WTC11 (cell line): ENCODE measurements around the gene ZNF205. TPM values are rescaled to one million over a fixed set of nuclear protein-coding genes. Genes with fewer than 3 reads are reported as not detected.

ENCODE experiments used
- ATAC-seq: fragments of 200-7000 bp; cut with Tn5 transposase; 2 replicates; pipeline ENCODE4 v1.10.0; 2021; ENCODE audit warnings: mild to moderate bottlenecking, moderate library complexity
- CTCF ChIA-PET: fragments of 300-600 bp; sonication (Branson Sonifier 250); formaldehyde crosslinking; loops from one replicate; lab custom pipeline; 2021; ENCODE audit warnings: antibody characterized with exemption; lab: Charles Lee
- POLR2A ChIA-PET: fragments of 350-600 bp; sonication (Branson Sonifier 250); formaldehyde crosslinking; loops from one replicate; lab custom pipeline; 2021; ENCODE audit warnings: antibody characterized with exemption; lab: Charles Lee
- DNase-seq: peaks from one replicate; pipeline ENCODE4 v3.0.0; 2021; ENCODE audit warnings: low spot score
- H3K27ac Mint-ChIP-seq: 2 replicates; pipeline ENCODE4 v1.8.0; 2021; ENCODE audit warnings: mixed read lengths
- H3K27me3 Mint-ChIP-seq: 2 replicates; pipeline ENCODE4 v1.8.0; 2021; ENCODE audit warnings: low read depth, mild to moderate bottlenecking, moderate library complexity, mixed read lengths
- H3K36me3 Mint-ChIP-seq: 2 replicates; pipeline ENCODE4 v1.8.0; 2021; ENCODE audit warnings: mixed read lengths
- H3K4me1 Mint-ChIP-seq: 2 replicates; pipeline ENCODE4 v1.8.0; 2022; ENCODE audit warnings: mixed read lengths
- H3K4me3 Mint-ChIP-seq: 2 replicates; pipeline ENCODE4 v1.8.0; 2021; ENCODE audit warnings: mild to moderate bottlenecking, moderate library complexity, mixed read lengths
- H3K9me3 Mint-ChIP-seq: 2 replicates; pipeline ENCODE4 v1.8.0; 2021; ENCODE audit warnings: mixed read lengths
- AR ChIP-seq: fragments of 250-450 bp; sonication (Bioruptor Pico); IDR thresholded peaks from 2 replicates; pipeline ENCODE4 v1.9.0; 2021; ENCODE audit warnings: mild to moderate bottlenecking
- ATF3 ChIP-seq: sonication (generic); formaldehyde crosslinking; conservative IDR thresholded peaks from 2 replicates; pipeline ENCODE4 v1.8.1; 2022; ENCODE audit warnings: mild to moderate bottlenecking, missing genetic modification reagents
- CTCF ChIP-seq: fragments of 200-600 bp; IDR thresholded peaks from 2 replicates; pipeline ENCODE4 v1.8.0; 2022; ENCODE audit warnings: antibody characterized with exemption
- ESRRA ChIP-seq: sonication (generic); formaldehyde crosslinking; IDR thresholded peaks from 2 replicates; pipeline ENCODE4 v1.8.1; 2022; ENCODE audit warnings: mild to moderate bottlenecking, missing genetic modification reagents, borderline replicate concordance
- ETV6 ChIP-seq: sonication (generic); formaldehyde crosslinking; IDR thresholded peaks from 2 replicates; pipeline ENCODE4 v1.8.1; 2022; ENCODE audit warnings: mild to moderate bottlenecking, missing genetic modification reagents
- GABPB1 ChIP-seq: sonication (generic); formaldehyde crosslinking; IDR thresholded peaks from 2 replicates; pipeline ENCODE4 v1.8.1; 2023; ENCODE audit warnings: mild to moderate bottlenecking, missing genetic modification reagents
- GRHL2 ChIP-seq: fragments of 250-450 bp; sonication (Bioruptor Pico); IDR thresholded peaks from 2 replicates; pipeline ENCODE4 v1.8.0; 2022; ENCODE audit warnings: mild to moderate bottlenecking, moderate library complexity; ENCODE audit not compliant: insufficient replicate concordance, severe bottlenecking
- IRF1 ChIP-seq: sonication (generic); formaldehyde crosslinking; IDR thresholded peaks from 2 replicates; pipeline ENCODE4 v1.8.0; 2023; ENCODE audit warnings: missing genetic modification reagents
- JUN ChIP-seq: sonication (generic); formaldehyde crosslinking; IDR thresholded peaks from 2 replicates; pipeline ENCODE4 v1.8.0; 2023; ENCODE audit warnings: mild to moderate bottlenecking, missing genetic modification reagents
- NFYB ChIP-seq: sonication (generic); formaldehyde crosslinking; conservative IDR thresholded peaks from 2 replicates; pipeline ENCODE4 v1.8.0; 2022; ENCODE audit warnings: low read depth, missing genetic modification reagents
- NR1H2 ChIP-seq: sonication (generic); formaldehyde crosslinking; IDR thresholded peaks from 2 replicates; pipeline ENCODE4 v1.9.0; 2021; ENCODE audit warnings: mild to moderate bottlenecking, moderate library complexity, missing genetic modification reagents
- USF1 ChIP-seq: sonication (generic); formaldehyde crosslinking; IDR thresholded peaks from 2 replicates; pipeline ENCODE4 v1.8.0; 2022; ENCODE audit warnings: mild to moderate bottlenecking, missing genetic modification reagents
- ZBTB21 ChIP-seq: sonication (generic); formaldehyde crosslinking; IDR thresholded peaks from 2 replicates; pipeline ENCODE4 v1.8.1; 2023; ENCODE audit warnings: mild to moderate bottlenecking, missing genetic modification reagents, borderline replicate concordance
- ZNF219 ChIP-seq: sonication (generic); formaldehyde crosslinking; IDR thresholded peaks from 2 replicates; pipeline ENCODE4 v1.8.0; 2023; ENCODE audit warnings: missing genetic modification reagents, mild to moderate bottlenecking, borderline replicate concordance
- ZNF416 ChIP-seq: fragments of 250-450 bp; sonication (Bioruptor Pico); IDR thresholded peaks from 2 replicates; pipeline ENCODE4 v1.9.0; 2021; ENCODE audit warnings: mild to moderate bottlenecking, inconsistent platforms
- ZNF423 ChIP-seq: fragments of 250-450 bp; sonication (Bioruptor Pico); IDR thresholded peaks from 2 replicates; pipeline ENCODE4 v2.1.2; 2022; ENCODE audit warnings: mild to moderate bottlenecking, moderate library complexity
- total RNA-seq: library from RNA; stranded (reverse); gene quantifications from 3 replicates; pipeline ENCODE4 v1.2.3, GENCODE V29; 2021
- TF ChIP-seq, protein P1 (sequence below): fragments of 250-450 bp; sonication (Bioruptor Pico); IDR thresholded peaks from 2 replicates; pipeline ENCODE4 v1.8.0; 2021; ENCODE audit warnings: mild to moderate bottlenecking
- TF ChIP-seq, protein P2 (sequence below): sonication (generic); formaldehyde crosslinking; IDR thresholded peaks from 2 replicates; pipeline ENCODE4 v1.8.1; 2022; ENCODE audit warnings: mild to moderate bottlenecking, missing genetic modification reagents, moderate library complexity, borderline replicate concordance
- TF ChIP-seq, protein P3 (sequence below): sonication (generic); formaldehyde crosslinking; IDR thresholded peaks from 2 replicates; pipeline ENCODE4 v1.8.1; 2023; ENCODE audit warnings: mild to moderate bottlenecking, missing genetic modification reagents, borderline replicate concordance
- TF ChIP-seq, protein P4 (sequence below): fragments of 250-450 bp; sonication (Bioruptor Pico); IDR thresholded peaks from 2 replicates; pipeline ENCODE4 v1.9.0; 2021; ENCODE audit warnings: mild to moderate bottlenecking

Gene ZNF205
- total RNA-seq, 1 experiment from 2014 or later = 22.7 TPM

- no peak for TF ChIP-seq IRF1
- no peak for TF ChIP-seq GRHL2
- TF ChIP-seq, protein P1, sequence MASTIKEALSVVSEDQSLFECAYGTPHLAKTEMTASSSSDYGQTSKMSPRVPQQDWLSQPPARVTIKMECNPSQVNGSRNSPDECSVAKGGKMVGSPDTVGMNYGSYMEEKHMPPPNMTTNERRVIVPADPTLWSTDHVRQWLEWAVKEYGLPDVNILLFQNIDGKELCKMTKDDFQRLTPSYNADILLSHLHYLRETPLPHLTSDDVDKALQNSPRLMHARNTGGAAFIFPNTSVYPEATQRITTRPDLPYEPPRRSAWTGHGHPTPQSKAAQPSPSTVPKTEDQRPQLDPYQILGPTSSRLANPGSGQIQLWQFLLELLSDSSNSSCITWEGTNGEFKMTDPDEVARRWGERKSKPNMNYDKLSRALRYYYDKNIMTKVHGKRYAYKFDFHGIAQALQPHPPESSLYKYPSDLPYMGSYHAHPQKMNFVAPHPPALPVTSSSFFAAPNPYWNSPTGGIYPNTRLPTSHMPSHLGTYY = no peak
- TF ChIP-seq ETV6 (CRISPR knock-in tag) = no peak
- TF ChIP-seq NR1H2 (CRISPR knock-in tag) = no peak
- no peak for TF ChIP-seq ESRRA (CRISPR knock-in tag)
- TF ChIP-seq, protein P2, sequence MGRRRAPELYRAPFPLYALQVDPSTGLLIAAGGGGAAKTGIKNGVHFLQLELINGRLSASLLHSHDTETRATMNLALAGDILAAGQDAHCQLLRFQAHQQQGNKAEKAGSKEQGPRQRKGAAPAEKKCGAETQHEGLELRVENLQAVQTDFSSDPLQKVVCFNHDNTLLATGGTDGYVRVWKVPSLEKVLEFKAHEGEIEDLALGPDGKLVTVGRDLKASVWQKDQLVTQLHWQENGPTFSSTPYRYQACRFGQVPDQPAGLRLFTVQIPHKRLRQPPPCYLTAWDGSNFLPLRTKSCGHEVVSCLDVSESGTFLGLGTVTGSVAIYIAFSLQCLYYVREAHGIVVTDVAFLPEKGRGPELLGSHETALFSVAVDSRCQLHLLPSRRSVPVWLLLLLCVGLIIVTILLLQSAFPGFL (CRISPR knock-in tag) = no peak
- TF ChIP-seq GABPB1 (CRISPR knock-in tag) = no peak
- TF ChIP-seq ZNF219 = no peak
- no peak for TF ChIP-seq ATF3 (CRISPR knock-in tag)
- TF ChIP-seq ZNF423 (CRISPR knock-in tag) = no peak
- TF ChIP-seq AR (CRISPR knock-in tag) = no peak
- no peak for TF ChIP-seq ZBTB21 (CRISPR knock-in tag)
- TF ChIP-seq ZNF416 (CRISPR knock-in tag) = no peak
- no peak for TF ChIP-seq USF1
- TF ChIP-seq, protein P3, sequence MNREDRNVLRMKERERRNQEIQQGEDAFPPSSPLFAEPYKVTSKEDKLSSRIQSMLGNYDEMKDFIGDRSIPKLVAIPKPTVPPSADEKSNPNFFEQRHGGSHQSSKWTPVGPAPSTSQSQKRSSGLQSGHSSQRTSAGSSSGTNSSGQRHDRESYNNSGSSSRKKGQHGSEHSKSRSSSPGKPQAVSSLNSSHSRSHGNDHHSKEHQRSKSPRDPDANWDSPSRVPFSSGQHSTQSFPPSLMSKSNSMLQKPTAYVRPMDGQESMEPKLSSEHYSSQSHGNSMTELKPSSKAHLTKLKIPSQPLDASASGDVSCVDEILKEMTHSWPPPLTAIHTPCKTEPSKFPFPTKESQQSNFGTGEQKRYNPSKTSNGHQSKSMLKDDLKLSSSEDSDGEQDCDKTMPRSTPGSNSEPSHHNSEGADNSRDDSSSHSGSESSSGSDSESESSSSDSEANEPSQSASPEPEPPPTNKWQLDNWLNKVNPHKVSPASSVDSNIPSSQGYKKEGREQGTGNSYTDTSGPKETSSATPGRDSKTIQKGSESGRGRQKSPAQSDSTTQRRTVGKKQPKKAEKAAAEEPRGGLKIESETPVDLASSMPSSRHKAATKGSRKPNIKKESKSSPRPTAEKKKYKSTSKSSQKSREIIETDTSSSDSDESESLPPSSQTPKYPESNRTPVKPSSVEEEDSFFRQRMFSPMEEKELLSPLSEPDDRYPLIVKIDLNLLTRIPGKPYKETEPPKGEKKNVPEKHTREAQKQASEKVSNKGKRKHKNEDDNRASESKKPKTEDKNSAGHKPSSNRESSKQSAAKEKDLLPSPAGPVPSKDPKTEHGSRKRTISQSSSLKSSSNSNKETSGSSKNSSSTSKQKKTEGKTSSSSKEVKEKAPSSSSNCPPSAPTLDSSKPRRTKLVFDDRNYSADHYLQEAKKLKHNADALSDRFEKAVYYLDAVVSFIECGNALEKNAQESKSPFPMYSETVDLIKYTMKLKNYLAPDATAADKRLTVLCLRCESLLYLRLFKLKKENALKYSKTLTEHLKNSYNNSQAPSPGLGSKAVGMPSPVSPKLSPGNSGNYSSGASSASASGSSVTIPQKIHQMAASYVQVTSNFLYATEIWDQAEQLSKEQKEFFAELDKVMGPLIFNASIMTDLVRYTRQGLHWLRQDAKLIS (CRISPR knock-in tag) = no peak
- TF ChIP-seq NFYB (CRISPR knock-in tag) = no peak
- no peak for TF ChIP-seq JUN
- no peak for TF ChIP-seq CTCF
- TF ChIP-seq, protein P4, sequence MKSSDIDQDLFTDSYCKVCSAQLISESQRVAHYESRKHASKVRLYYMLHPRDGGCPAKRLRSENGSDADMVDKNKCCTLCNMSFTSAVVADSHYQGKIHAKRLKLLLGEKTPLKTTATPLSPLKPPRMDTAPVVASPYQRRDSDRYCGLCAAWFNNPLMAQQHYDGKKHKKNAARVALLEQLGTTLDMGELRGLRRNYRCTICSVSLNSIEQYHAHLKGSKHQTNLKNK (CRISPR knock-in tag) = no peak
- H3K27me3 Mint-ChIP-seq = no peaks in the 10 kb centered on the region
- DNase-seq (no peak), ATAC-seq (no peak)
- ChIA-PET POLR2A (interaction anchor here (1.0 kb wide), 1 partner anchor 21 kb away, joined by 4 read pairs; no protein-coding TSS in a partner anchor), CTCF (interaction anchor here (0.9 to 4.7 kb wide), 7 partner anchors 11 to 91 kb away, joined by 3 to 23 read pairs (median 5); partner anchors contain the start of gene ZNF213)
- peak overlapping the region; percentile 32; the same call in 1 of the 2 replicates for H3K27ac Mint-ChIP-seq
- peaks cover 26% of the 10 kb centered on the region for H3K36me3 Mint-ChIP-seq
- peaks cover 17% of the 10 kb centered on the region for H3K4me1 Mint-ChIP-seq
- no peaks in the 10 kb centered on the region for H3K9me3 Mint-ChIP-seq
- H3K4me3 Mint-ChIP-seq = no peak overlapping the region
Observed at GRCh38 chr16:3119286-3119685, 6.9 kb downstream of the ZNF205 start.
